HepG2 (cell line): ENCODE results near the gene C2orf81. TPM values are rescaled to one million over a fixed set of nuclear protein-coding genes. Genes with fewer than 3 reads are reported as not detected.

Experiments
- AGO1 ChIP-seq: fragments of 200-400 bp; formaldehyde crosslinking; IDR thresholded peaks from 2 replicates; pipeline ENCODE4 v1.6.1; 2017; ENCODE audit warnings: mild to moderate bottlenecking, low read depth, low read length, moderate library complexity; ENCODE audit not compliant: poor library complexity, severe bottlenecking
- CENPX ChIP-seq: sonication (generic); formaldehyde crosslinking; IDR thresholded peaks from 2 replicates; pipeline ENCODE4 v1.9.0; 2021; ENCODE audit warnings: mild to moderate bottlenecking, missing genetic modification reagents, moderate library complexity
- KLF6 ChIP-seq: IDR thresholded peaks from 2 replicates; pipeline ENCODE4 v1.8.0; 2016; ENCODE audit warnings: missing biosample characterization, missing genetic modification reagents
- POGZ ChIP-seq: sonication (generic); formaldehyde crosslinking; IDR thresholded peaks from 2 replicates; pipeline ENCODE4 v1.4.0; 2020; ENCODE audit warnings: mild to moderate bottlenecking, missing genetic modification reagents
- REL ChIP-seq: sonication (generic); formaldehyde crosslinking; conservative IDR thresholded peaks from 2 replicates; pipeline ENCODE4 v1.8.0; 2022; ENCODE audit warnings: mild to moderate bottlenecking, missing genetic modification reagents, moderate library complexity
- RNF2 ChIP-seq: fragments of 450-650 bp; conservative IDR thresholded peaks from 2 replicates; pipeline ENCODE4 v1.6.1; 2016; ENCODE audit warnings: low read depth
- SP2 ChIP-seq: sonication (generic); formaldehyde crosslinking; IDR thresholded peaks from 2 replicates; pipeline ENCODE4 v1.5.1; 2020; ENCODE audit warnings: mild to moderate bottlenecking, missing genetic modification reagents
- TARDBP ChIP-seq: sonication (generic); formaldehyde crosslinking; IDR thresholded peaks from 2 replicates; pipeline ENCODE4 v1.8.0; 2022; ENCODE audit warnings: mild to moderate bottlenecking, missing genetic modification reagents
- TEAD3 ChIP-seq: optimal IDR thresholded peaks from 2 replicates; pipeline ENCODE3; 2016; ENCODE audit warnings: borderline replicate concordance
- ZNF17 ChIP-seq: sonication (generic); formaldehyde crosslinking; IDR thresholded peaks from 2 replicates; pipeline ENCODE4 v1.5.0; 2020; ENCODE audit warnings: mild to moderate bottlenecking, missing genetic modification reagents
- ZNF460 ChIP-seq: sonication (generic); formaldehyde crosslinking; IDR thresholded peaks from 2 replicates; pipeline ENCODE4 v1.5.1; 2020; ENCODE audit warnings: missing genetic modification reagents, mild to moderate bottlenecking, borderline replicate concordance
- ZNF816 ChIP-seq: sonication (generic); formaldehyde crosslinking; IDR thresholded peaks from 2 replicates; pipeline ENCODE4 v1.8.0; 2022; ENCODE audit warnings: missing genetic modification reagents, mild to moderate bottlenecking, borderline replicate concordance
- ZZZ3 ChIP-seq: sonication (generic); formaldehyde crosslinking; IDR thresholded peaks from 2 replicates; pipeline ENCODE4 v1.4.0; 2020; ENCODE audit warnings: missing genetic modification reagents, mild to moderate bottlenecking, borderline replicate concordance
- polyA plus RNA-seq, 8 experiments: library from polyadenylated mRNA; depleted of rRNA in 3 of 8; stranded (reverse) in 7 of 8; unstranded in 1 of 8; fragments of >200 nt; fragmentation: Illumina TruSeq in 4 of 8; extraction: Trizol in 4 of 8; gene quantifications; 2 replicates each; pipeline versions ENCODE4 v1.2.1 to v1.2.3, GENCODE V29; 2011 to 2016; ENCODE audit warnings: low read depth in 4 of 8, missing spikeins in 1 of 8, mixed read lengths in 1 of 8; ENCODE audit not compliant: insufficient read depth in 1 of 8
- total RNA-seq, 5 experiments: library from RNA; depleted of rRNA; stranded (reverse); fragments of >200 nt; fragmentation: Illumina TruSeq; extraction: Trizol; gene quantifications; 2 replicates each; pipeline ENCODE4 v1.2.3, GENCODE V29; 2016; ENCODE audit warnings: low read depth in 1 of 5
- TF ChIP-seq, protein P1 (sequence below): sonication (generic); formaldehyde crosslinking; IDR thresholded peaks from 2 replicates; pipeline ENCODE4 v1.9.0; 2022; ENCODE audit warnings: missing genetic modification reagents, mild to moderate bottlenecking, borderline replicate concordance
- TF ChIP-seq, protein P2 (sequence below): sonication (generic); formaldehyde crosslinking; IDR thresholded peaks from 2 replicates; pipeline ENCODE4 v1.4.0; 2020; ENCODE audit warnings: missing genetic modification reagents, mild to moderate bottlenecking, borderline replicate concordance
- TF ChIP-seq, protein P3 (sequence below): sonication (generic); formaldehyde crosslinking; IDR thresholded peaks from 2 replicates; pipeline ENCODE4 v1.4.0; 2020; ENCODE audit warnings: missing genetic modification reagents
- TF ChIP-seq, protein P4 (sequence below): sonication (generic); formaldehyde crosslinking; IDR thresholded peaks from 2 replicates; pipeline ENCODE4 v1.4.0; 2020; ENCODE audit warnings: missing genetic modification reagents, borderline replicate concordance

C2orf81 gene
- total and polyA plus RNA-seq, 2 of the 13 experiments (the other 11 are each of a cell fraction or from before 2014, with no cell fraction given) = 0.15 to 0.17 TPM

DNA sequence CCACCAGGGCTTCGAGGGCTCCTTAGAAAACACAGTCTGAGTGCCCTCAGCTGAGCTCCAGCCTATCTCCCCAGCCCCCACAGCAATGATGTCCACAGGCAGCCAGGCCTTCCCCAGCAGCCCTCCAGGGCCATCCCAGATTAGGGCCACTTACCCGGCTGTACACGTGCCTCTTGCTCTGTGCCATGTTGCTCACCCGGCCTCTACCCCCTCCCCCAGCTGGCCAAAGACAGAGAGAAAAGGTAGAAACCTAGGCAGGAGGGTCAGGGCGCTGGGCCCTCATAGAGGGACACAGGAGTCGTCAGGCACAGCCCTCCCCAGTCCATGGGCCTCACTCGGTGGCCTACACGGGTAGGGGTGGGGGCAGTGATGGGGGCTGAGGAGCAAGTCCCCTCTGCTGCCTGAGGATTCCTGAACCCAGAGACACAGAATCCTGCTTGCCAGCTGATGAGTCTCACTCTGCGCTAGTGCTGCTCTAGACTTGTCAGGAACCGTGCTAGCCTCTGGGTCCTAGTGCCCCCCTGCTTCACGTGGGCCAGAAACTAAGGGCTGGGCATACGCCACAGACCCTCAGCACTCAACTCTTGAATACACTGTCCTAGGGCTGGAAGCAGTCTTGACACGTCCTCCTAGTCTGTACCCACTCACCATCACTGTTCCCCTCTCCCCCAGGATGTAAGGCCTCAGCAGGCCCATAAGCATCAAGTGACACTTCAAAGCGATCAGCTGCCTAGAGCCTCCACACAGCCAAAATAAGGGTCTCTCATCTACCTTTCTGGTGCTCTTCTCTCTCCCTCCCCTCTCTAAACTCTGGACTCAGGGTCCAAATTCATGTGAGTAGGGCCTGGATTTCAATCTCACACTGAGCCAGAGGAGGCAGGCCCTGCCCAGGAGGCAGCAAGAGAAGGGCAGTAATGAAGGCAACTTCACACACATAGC is 41.3 kb downstream of the C2orf81 start, which contains the start of gene DCTN1 (continued):
- TF ChIP-seq, protein P1, sequence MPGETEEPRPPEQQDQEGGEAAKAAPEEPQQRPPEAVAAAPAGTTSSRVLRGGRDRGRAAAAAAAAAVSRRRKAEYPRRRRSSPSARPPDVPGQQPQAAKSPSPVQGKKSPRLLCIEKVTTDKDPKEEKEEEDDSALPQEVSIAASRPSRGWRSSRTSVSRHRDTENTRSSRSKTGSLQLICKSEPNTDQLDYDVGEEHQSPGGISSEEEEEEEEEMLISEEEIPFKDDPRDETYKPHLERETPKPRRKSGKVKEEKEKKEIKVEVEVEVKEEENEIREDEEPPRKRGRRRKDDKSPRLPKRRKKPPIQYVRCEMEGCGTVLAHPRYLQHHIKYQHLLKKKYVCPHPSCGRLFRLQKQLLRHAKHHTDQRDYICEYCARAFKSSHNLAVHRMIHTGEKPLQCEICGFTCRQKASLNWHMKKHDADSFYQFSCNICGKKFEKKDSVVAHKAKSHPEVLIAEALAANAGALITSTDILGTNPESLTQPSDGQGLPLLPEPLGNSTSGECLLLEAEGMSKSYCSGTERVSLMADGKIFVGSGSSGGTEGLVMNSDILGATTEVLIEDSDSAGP (CRISPR knock-in tag) = 0 out of 2 replicates have a peak, but pooled peaks have one; percentile 54
- TF ChIP-seq TEAD3 (CRISPR knock-in tag) (peak; percentile 55), TARDBP (no peak), POGZ (no peak), ZZZ3 (CRISPR knock-in tag) (no peak), AGO1 (no peak), ZNF460 (CRISPR knock-in tag) (no peak), ZNF17 (CRISPR knock-in tag) (no peak), SP2 (CRISPR knock-in tag) (no peak), CENPX (no peak), KLF6 (CRISPR knock-in tag) (no peak), RNF2 (no peak), ZNF816 (no peak), REL (CRISPR knock-in tag) (no peak)
- TF ChIP-seq, protein P2, sequence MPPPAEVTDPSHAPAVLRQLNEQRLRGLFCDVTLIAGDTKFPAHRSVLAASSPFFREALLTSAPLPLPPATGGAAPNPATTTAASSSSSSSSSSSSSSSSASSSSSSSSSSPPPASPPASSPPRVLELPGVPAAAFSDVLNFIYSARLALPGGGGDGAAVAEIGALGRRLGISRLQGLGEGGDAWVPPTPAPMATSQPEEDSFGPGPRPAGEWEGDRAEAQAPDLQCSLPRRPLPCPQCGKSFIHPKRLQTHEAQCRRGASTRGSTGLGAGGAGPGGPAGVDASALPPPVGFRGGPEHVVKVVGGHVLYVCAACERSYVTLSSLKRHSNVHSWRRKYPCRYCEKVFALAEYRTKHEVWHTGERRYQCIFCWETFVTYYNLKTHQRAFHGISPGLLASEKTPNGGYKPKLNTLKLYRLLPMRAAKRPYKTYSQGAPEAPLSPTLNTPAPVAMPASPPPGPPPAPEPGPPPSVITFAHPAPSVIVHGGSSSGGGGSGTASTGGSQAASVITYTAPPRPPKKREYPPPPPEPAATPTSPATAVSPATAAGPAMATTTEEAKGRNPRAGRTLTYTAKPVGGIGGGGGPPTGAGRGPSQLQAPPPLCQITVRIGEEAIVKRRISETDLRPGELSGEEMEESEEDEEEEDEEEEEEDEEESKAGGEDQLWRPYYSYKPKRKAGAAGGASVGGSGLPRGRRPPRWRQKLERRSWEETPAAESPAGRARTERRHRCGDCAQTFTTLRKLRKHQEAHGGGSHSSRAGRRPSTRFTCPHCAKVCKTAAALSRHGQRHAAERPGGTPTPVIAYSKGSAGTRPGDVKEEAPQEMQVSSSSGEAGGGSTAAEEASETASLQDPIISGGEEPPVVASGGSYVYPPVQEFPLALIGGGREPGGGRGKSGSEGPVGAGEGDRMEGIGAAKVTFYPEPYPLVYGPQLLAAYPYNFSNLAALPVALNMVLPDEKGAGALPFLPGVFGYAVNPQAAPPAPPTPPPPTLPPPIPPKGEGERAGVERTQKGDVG (CRISPR knock-in tag) = peak; percentile 20; the same call in 1 of the 2 replicates
- TF ChIP-seq, protein P3, sequence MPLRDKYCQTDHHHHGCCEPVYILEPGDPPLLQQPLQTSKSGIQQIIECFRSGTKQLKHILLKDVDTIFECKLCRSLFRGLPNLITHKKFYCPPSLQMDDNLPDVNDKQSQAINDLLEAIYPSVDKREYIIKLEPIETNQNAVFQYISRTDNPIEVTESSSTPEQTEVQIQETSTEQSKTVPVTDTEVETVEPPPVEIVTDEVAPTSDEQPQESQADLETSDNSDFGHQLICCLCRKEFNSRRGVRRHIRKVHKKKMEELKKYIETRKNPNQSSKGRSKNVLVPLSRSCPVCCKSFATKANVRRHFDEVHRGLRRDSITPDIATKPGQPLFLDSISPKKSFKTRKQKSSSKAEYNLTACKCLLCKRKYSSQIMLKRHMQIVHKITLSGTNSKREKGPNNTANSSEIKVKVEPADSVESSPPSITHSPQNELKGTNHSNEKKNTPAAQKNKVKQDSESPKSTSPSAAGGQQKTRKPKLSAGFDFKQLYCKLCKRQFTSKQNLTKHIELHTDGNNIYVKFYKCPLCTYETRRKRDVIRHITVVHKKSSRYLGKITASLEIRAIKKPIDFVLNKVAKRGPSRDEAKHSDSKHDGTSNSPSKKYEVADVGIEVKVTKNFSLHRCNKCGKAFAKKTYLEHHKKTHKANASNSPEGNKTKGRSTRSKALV (CRISPR knock-in tag) = no peak
- TF ChIP-seq, protein P4, sequence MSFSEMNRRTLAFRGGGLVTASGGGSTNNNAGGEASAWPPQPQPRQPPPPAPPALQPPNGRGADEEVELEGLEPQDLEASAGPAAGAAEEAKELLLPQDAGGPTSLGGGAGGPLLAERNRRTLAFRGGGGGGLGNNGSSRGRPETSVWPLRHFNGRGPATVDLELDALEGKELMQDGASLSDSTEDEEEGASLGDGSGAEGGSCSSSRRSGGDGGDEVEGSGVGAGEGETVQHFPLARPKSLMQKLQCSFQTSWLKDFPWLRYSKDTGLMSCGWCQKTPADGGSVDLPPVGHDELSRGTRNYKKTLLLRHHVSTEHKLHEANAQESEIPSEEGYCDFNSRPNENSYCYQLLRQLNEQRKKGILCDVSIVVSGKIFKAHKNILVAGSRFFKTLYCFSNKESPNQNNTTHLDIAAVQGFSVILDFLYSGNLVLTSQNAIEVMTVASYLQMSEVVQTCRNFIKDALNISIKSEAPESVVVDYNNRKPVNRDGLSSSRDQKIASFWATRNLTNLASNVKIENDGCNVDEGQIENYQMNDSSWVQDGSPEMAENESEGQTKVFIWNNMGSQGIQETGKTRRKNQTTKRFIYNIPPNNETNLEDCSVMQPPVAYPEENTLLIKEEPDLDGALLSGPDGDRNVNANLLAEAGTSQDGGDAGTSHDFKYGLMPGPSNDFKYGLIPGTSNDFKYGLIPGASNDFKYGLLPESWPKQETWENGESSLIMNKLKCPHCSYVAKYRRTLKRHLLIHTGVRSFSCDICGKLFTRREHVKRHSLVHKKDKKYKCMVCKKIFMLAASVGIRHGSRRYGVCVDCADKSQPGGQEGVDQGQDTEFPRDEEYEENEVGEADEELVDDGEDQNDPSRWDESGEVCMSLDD (CRISPR knock-in tag) = no peak
